ENCODE measurements around the gene ZNF174. TPM values are rescaled to one million over a fixed set of nuclear protein-coding genes. Genes with fewer than 3 reads are reported as not detected.
A peak's percentile ranks its signal among the peaks of the same experiment; 100 is the strongest.

Gene ZNF174
- total RNA-seq, 1 donor from 2014 or later = 19.3 TPM

- Mint-ChIP-seq H3K4me1 (no peaks in the 10 kb centered on the region), H3K9me3 (peaks cover 47% of the 10 kb centered on the region), H3K4me3 (no peak overlapping the region), H3K27ac (no peak overlapping the region), H3K36me3 (peaks cover 42% of the 10 kb centered on the region), H3K27me3 (ENCODE audit: low read depth) (no peaks in the 10 kb centered on the region)
- no peak for TF ChIP-seq CTCF (IDR thresholded peaks at IDR 0.05; ENCODE audit: unreplicated experiment)
- no peak for DNase-seq (ENCODE audit: low spot score in 2 of 2, unreplicated experiment in 2 of 2)
Observed at GRCh38 chr16:3413730-3414379, 12.8 kb downstream of the ZNF174 start.

GRCh38 chr16:3431779-3432219 lies 30.8 kb downstream of the ZNF174 start:
- DNase-seq (ENCODE audit: low spot score in 2 of 2, unreplicated experiment in 2 of 2) = no peak
- no peaks in the 10 kb centered on the region for H3K4me1 Mint-ChIP-seq
- no peaks in the 10 kb centered on the region for H3K9me3 Mint-ChIP-seq

GRCh38 chr16:3434373-3434772 lies 33.4 kb downstream of the ZNF174 start:
- Mint-ChIP-seq H3K4me1 (no peaks in the 10 kb centered on the region), H3K36me3 (peaks cover 34% of the 10 kb centered on the region), H3K27me3 (ENCODE audit: low read depth) (peaks cover 5% of the 10 kb centered on the region), H3K4me3 (no peak overlapping the region), H3K9me3 (peaks cover 1% of the 10 kb centered on the region), H3K27ac (no peak overlapping the region)
- no peak for TF ChIP-seq CTCF (IDR thresholded peaks at IDR 0.05; ENCODE audit: unreplicated experiment)
- DNase-seq (ENCODE audit: low spot score in 2 of 2, unreplicated experiment in 2 of 2) = no peak

More at GRCh38 chr16:3431779-3432219, 30.8 kb downstream of the ZNF174 start:
- Mint-ChIP-seq H3K4me3 (no peak overlapping the region), H3K27ac (no peak overlapping the region), H3K27me3 (ENCODE audit: low read depth) (peaks cover 5% of the 10 kb centered on the region), H3K36me3 (peaks cover 21% of the 10 kb centered on the region)
- no peak for TF ChIP-seq CTCF (IDR thresholded peaks at IDR 0.05; ENCODE audit: unreplicated experiment)

- TF ChIP-seq CTCF (IDR thresholded peaks at IDR 0.05; ENCODE audit: unreplicated experiment) = no peak
- H3K9me3 Mint-ChIP-seq = peaks cover 16% of the 10 kb centered on the region
- no peak for DNase-seq (ENCODE audit: low spot score in 2 of 2, unreplicated experiment in 2 of 2)
- H3K27ac Mint-ChIP-seq = no peak overlapping the region
- peaks cover 35% of the 10 kb centered on the region for H3K36me3 Mint-ChIP-seq
- H3K4me1 Mint-ChIP-seq = peaks cover 7% of the 10 kb centered on the region
- H3K27me3 Mint-ChIP-seq (ENCODE audit: low read depth) = peaks cover 5% of the 10 kb centered on the region
- H3K4me3 Mint-ChIP-seq = no peak overlapping the region
Observed at GRCh38 chr16:3439637-3440036, 38.6 kb downstream of the ZNF174 start.

GRCh38 chr16:3443108-3444031 lies 42.4 kb downstream of the ZNF174 start, which contains the start of the genes NAA60 and ZNF597:
Gene NAA60 (plus strand): TSS chr16:3443680. CDS start chr16:3476228, 32,548 bp downstream.
Gene ZNF597 (minus strand): TSS chr16:3443504. CDS start chr16:3443153, 351 bp downstream.
- peaks cover 16% of the 10 kb centered on the region for H3K9me3 Mint-ChIP-seq
- H3K36me3 Mint-ChIP-seq = peaks cover 31% of the 10 kb centered on the region
- DNase-seq (ENCODE audit: low spot score in 2 of 2, unreplicated experiment in 2 of 2) = peak; percentile 59 to 73
- TF ChIP-seq CTCF (IDR thresholded peaks at IDR 0.05; ENCODE audit: unreplicated experiment) = no peak
- H3K27me3 Mint-ChIP-seq (ENCODE audit: low read depth) = no peaks in the 10 kb centered on the region
- peak within 1 kb of the TSS; percentile 97 for H3K4me3 Mint-ChIP-seq
- peak within 1 kb of the TSS; percentile 99 for H3K27ac Mint-ChIP-seq
- H3K4me1 Mint-ChIP-seq = peaks cover 10% of the 10 kb centered on the region
